Measurements from ENCODE around the gene C1orf167.

Gene C1orf167

DNA sequence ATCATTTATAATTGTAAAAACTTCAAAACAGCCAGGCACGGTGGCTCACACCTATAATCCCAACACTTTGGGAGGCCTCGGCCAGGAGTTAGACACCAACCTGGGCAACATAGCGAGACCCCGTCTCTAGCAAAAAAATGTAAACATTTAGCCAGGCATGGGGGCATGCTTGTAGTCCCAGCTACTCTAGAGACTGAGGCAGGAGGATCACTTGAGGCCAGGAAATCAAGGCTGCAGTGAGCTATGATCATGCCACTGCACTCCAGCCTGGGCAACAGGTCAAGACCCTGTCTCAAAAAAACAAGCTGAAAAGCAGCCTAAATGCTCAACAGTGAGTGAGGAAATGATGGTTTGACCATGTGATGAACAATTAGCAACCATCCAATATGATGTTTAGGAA lies 7.3 kb downstream of the C1orf167 start:
- Histone ChIP-seq H3K27me3 (ENCODE audit: insufficient read depth, low read depth) (peaks cover 42% of the 10 kb centered on the region), H3K4me3 (IDR thresholded peaks at IDR 0.05; ENCODE audit: insufficient read depth, low read depth, low read length) (no peak overlapping the region), H2AFZ (ENCODE audit: low read depth) (no peak overlapping the region), H3K9ac (no peak overlapping the region), H3K79me2 (ENCODE audit: insufficient read depth, low read depth) (no peaks in the 10 kb centered on the region), H3K27ac (no peak overlapping the region), H3K36me3 (ENCODE audit: insufficient read depth) (no peaks in the 10 kb centered on the region), H3K4me2 (no peak overlapping the region), H4K20me1 (ENCODE audit: insufficient read depth) (no peaks in the 10 kb centered on the region), H3K4me1 (ENCODE audit: low read depth, poor library complexity, severe bottlenecking) (no peaks in the 10 kb centered on the region)
- TF ChIP-seq, protein P1, sequence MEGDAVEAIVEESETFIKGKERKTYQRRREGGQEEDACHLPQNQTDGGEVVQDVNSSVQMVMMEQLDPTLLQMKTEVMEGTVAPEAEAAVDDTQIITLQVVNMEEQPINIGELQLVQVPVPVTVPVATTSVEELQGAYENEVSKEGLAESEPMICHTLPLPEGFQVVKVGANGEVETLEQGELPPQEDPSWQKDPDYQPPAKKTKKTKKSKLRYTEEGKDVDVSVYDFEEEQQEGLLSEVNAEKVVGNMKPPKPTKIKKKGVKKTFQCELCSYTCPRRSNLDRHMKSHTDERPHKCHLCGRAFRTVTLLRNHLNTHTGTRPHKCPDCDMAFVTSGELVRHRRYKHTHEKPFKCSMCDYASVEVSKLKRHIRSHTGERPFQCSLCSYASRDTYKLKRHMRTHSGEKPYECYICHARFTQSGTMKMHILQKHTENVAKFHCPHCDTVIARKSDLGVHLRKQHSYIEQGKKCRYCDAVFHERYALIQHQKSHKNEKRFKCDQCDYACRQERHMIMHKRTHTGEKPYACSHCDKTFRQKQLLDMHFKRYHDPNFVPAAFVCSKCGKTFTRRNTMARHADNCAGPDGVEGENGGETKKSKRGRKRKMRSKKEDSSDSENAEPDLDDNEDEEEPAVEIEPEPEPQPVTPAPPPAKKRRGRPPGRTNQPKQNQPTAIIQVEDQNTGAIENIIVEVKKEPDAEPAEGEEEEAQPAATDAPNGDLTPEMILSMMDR (conservative IDR thresholded peaks at IDR 0.05; ENCODE audit: low read depth, low read length), result no peak

DNA sequence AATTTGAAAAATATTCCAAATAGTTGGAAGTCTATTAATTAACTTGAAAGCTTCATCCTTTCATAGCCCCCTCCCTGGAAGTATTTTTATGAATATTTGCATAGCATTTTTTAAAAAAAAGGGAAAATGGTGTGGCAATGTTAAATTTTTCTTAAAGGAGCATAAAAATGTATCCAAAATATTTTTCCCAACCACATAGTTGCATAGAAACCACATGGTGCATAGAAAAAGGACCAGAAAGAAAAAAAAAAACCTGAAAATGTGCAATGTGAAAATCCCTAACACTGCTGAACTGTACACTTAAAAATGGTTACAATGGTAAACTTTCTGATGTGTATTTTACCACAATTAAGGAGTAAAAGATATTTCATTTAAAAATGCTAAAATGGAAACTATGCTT lies 8.0 kb downstream of the C1orf167 start:
- H3K4me1 ChIP-seq (ENCODE audit: low read depth, poor library complexity, severe bottlenecking), result no peaks in the 10 kb centered on the region
- no peak overlapping the region for H3K4me2 ChIP-seq
- no peaks in the 10 kb centered on the region for H3K36me3 ChIP-seq (ENCODE audit: insufficient read depth)
- H3K27me3 ChIP-seq (ENCODE audit: insufficient read depth, low read depth), result peaks cover 42% of the 10 kb centered on the region
- no peak overlapping the region for H3K4me3 ChIP-seq (IDR thresholded peaks at IDR 0.05; ENCODE audit: insufficient read depth, low read depth, low read length)
- no peak overlapping the region for H2AFZ ChIP-seq (ENCODE audit: low read depth)
- no peaks in the 10 kb centered on the region for H4K20me1 ChIP-seq (ENCODE audit: insufficient read depth)
- no peak overlapping the region for H3K27ac ChIP-seq
- H3K9ac ChIP-seq, result no peak overlapping the region
- no peaks in the 10 kb centered on the region for H3K79me2 ChIP-seq (ENCODE audit: insufficient read depth, low read depth)
- TF ChIP-seq, protein P1 (conservative IDR thresholded peaks at IDR 0.05; ENCODE audit: low read depth, low read length), result no peak

DNA sequence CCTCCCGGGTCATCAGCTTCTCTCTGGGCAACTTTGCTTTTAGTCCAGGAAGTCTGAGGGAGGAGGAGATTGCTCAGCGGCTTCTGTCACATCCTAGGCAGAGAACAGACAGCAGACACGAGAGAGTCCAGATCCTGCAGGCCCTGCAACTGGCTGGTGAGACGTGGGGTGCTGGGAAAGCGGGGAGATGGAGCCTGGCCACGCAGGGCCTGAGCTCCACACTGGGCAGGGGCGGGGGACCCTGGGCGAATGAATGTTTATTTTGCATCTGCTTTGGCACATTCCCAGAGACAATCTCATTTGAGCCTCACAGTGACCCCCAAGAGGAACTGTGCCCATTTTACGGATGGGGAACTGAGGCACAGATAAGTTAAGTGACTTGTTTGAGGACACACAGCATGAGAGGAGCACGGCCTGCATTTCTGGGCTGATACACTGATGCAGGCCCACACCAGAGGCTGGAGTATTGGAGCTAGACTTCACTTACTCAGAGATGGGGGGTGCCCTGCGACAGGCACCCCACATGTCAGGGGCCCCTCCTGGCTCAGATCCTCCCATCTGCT lies 9.6 kb downstream of the C1orf167 start:
- Histone ChIP-seq H3K36me3 (ENCODE audit: insufficient read depth) (no peaks in the 10 kb centered on the region), H3K9ac (no peak overlapping the region), H3K4me1 (ENCODE audit: low read depth, poor library complexity, severe bottlenecking) (no peaks in the 10 kb centered on the region), H3K4me3 (IDR thresholded peaks at IDR 0.05; ENCODE audit: insufficient read depth, low read depth, low read length) (no peak overlapping the region), H3K27me3 (ENCODE audit: insufficient read depth, low read depth) (peaks cover 31% of the 10 kb centered on the region), H3K27ac (no peak overlapping the region), H3K79me2 (ENCODE audit: insufficient read depth, low read depth) (no peaks in the 10 kb centered on the region), H3K4me2 (no peak overlapping the region), H2AFZ (ENCODE audit: low read depth) (no peak overlapping the region), H4K20me1 (ENCODE audit: insufficient read depth) (no peaks in the 10 kb centered on the region)
- TF ChIP-seq, protein P1 (conservative IDR thresholded peaks at IDR 0.05; ENCODE audit: low read depth, low read length), result no peak

DNA sequence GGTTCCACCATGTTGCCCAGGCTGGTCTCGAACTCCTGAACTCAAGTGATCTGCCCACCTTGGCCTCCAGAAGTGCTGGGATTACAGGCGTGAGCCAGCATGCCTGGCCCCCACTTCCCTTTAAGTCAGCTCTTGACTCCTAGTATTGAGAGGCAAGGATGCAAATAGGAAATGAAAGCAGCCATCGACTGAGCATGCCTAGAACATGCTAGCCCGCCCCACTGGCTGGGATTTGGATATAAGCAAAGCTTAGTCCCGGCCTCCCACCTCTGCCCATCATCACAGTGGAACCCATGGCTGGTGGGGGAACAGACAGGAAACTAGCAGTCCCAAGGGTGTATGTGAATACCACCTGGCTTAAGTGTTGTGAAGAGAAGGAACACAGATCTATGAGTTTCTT lies 10.5 kb downstream of the C1orf167 start:
- no peaks in the 10 kb centered on the region for H3K79me2 ChIP-seq (ENCODE audit: insufficient read depth, low read depth)
- H4K20me1 ChIP-seq (ENCODE audit: insufficient read depth), result no peaks in the 10 kb centered on the region
- no peak overlapping the region for H3K27ac ChIP-seq
- no peak overlapping the region for H2AFZ ChIP-seq (ENCODE audit: low read depth)
- no peak overlapping the region for H3K4me2 ChIP-seq
- H3K9ac ChIP-seq, result no peak overlapping the region
- no peaks in the 10 kb centered on the region for H3K36me3 ChIP-seq (ENCODE audit: insufficient read depth)
- peaks cover 26% of the 10 kb centered on the region for H3K27me3 ChIP-seq (ENCODE audit: insufficient read depth, low read depth)
- TF ChIP-seq, protein P1 (conservative IDR thresholded peaks at IDR 0.05; ENCODE audit: low read depth, low read length), result no peak
- H3K4me3 ChIP-seq (IDR thresholded peaks at IDR 0.05; ENCODE audit: insufficient read depth, low read depth, low read length), result no peak overlapping the region
- no peaks in the 10 kb centered on the region for H3K4me1 ChIP-seq (ENCODE audit: low read depth, poor library complexity, severe bottlenecking)

All from KMS-11 (cell line).